ENCODE data around the gene SPCS1.
"Not testable (repeated sequence)": the region's sequence is repeated elsewhere in the genome, so short reads cannot be mapped to it uniquely, and the experiment has no call there.

Gene SPCS1

GRCh38 chr3:52705688-52706686 is at the start of gene SPCS1, which contains the start of gene GLT8D1:
Gene SPCS1 (plus strand): TSS chr3:52706106. CDS start chr3:52706247, 141 bp downstream.
Gene GLT8D1 (minus strand): TSS chr3:52705791. CDS start chr3:52700460, 5,331 bp downstream.
- H3K27me3 ChIP-seq (ENCODE audit: control insufficient read depth in 2 of 2, insufficient read depth in 2 of 2, low read length in 2 of 2) = no peaks in the 10 kb centered on the region
- no peaks in the 10 kb centered on the region for H3K9me3 ChIP-seq (ENCODE audit: control insufficient read depth in 2 of 2, low read length in 2 of 2)
- peak within 1 kb of the TSS; percentile 90 to 97 for H3K4me3 ChIP-seq (ENCODE audit: low read length in 2 of 2)
- H3K36me3 ChIP-seq (ENCODE audit: control insufficient read depth in 2 of 2, insufficient read depth in 2 of 2, low read length in 2 of 2) = peaks cover 8 to 14% of the 10 kb centered on the region in 2 donors
- H3K27ac ChIP-seq (ENCODE audit: low read depth in 2 of 2, low read length in 2 of 2) = peak within 1 kb of the TSS; percentile 88 to 92
- H3K4me1 ChIP-seq (ENCODE audit: control insufficient read depth in 2 of 2, insufficient read depth in 2 of 2, low read length in 2 of 2) = peaks cover 19 to 21% of the 10 kb centered on the region in 2 donors
- H3K9ac ChIP-seq (ENCODE audit: low read depth in 1 of 2, low read length in 2 of 2) = peak within 1 kb of the TSS; percentile 92

- H3K27me3 ChIP-seq (ENCODE audit: control insufficient read depth in 2 of 2, insufficient read depth in 2 of 2, low read length in 2 of 2) = no peaks in the 10 kb centered on the region
- H3K27ac ChIP-seq (ENCODE audit: low read depth in 2 of 2, low read length in 2 of 2) = no peak overlapping the region
- peaks cover 39 to 60% of the 10 kb centered on the region in 2 donors for H3K36me3 ChIP-seq (ENCODE audit: control insufficient read depth in 2 of 2, insufficient read depth in 2 of 2, low read length in 2 of 2)
- H3K4me1 ChIP-seq (ENCODE audit: control insufficient read depth in 2 of 2, insufficient read depth in 2 of 2, low read length in 2 of 2) = no peaks in the 10 kb centered on the region
- H3K9me3 ChIP-seq (ENCODE audit: control insufficient read depth in 2 of 2, low read length in 2 of 2) = no peaks in the 10 kb centered on the region
- no peak overlapping the region for H3K9ac ChIP-seq (ENCODE audit: low read depth in 1 of 2, low read length in 2 of 2)
- no peak overlapping the region for H3K4me3 ChIP-seq (ENCODE audit: low read length in 2 of 2)
Observed at GRCh38 chr3:52660046-52660445, 45.9 kb upstream of the SPCS1 start.

- Histone ChIP-seq H3K4me3 (ENCODE audit: low read length in 2 of 2) (no peak overlapping the region), H3K9ac (ENCODE audit: low read depth in 1 of 2, low read length in 2 of 2) (no peak overlapping the region), H3K27ac (ENCODE audit: low read depth in 2 of 2, low read length in 2 of 2) (no peak overlapping the region), H3K27me3 (ENCODE audit: control insufficient read depth in 2 of 2, insufficient read depth in 2 of 2, low read length in 2 of 2) (no peaks in the 10 kb centered on the region), H3K4me1 (ENCODE audit: control insufficient read depth in 2 of 2, insufficient read depth in 2 of 2, low read length in 2 of 2) (no peaks in the 10 kb centered on the region), H3K9me3 (ENCODE audit: control insufficient read depth in 2 of 2, low read length in 2 of 2) (no peaks in the 10 kb centered on the region), H3K36me3 (ENCODE audit: control insufficient read depth in 2 of 2, insufficient read depth in 2 of 2, low read length in 2 of 2) (peaks cover 30 to 49% of the 10 kb centered on the region in 2 donors)
Observed at GRCh38 chr3:52663098-52663497, 42.8 kb upstream of the SPCS1 start.

- Histone ChIP-seq H3K9me3 (ENCODE audit: control insufficient read depth in 2 of 2, low read length in 2 of 2) (no peaks in the 10 kb centered on the region), H3K4me3 (ENCODE audit: low read length in 2 of 2) (no peak overlapping the region), H3K4me1 (ENCODE audit: control insufficient read depth in 2 of 2, insufficient read depth in 2 of 2, low read length in 2 of 2) (peaks cover 5 to 7% of the 10 kb centered on the region in 2 donors), H3K36me3 (ENCODE audit: control insufficient read depth in 2 of 2, insufficient read depth in 2 of 2, low read length in 2 of 2) (peaks cover 27 to 33% of the 10 kb centered on the region in 2 donors), H3K9ac (ENCODE audit: low read depth in 1 of 2, low read length in 2 of 2) (no peak overlapping the region), H3K27ac (ENCODE audit: low read depth in 2 of 2, low read length in 2 of 2) (peak overlapping the region; percentile 47 to 60), H3K27me3 (ENCODE audit: control insufficient read depth in 2 of 2, insufficient read depth in 2 of 2, low read length in 2 of 2) (no peaks in the 10 kb centered on the region)
Observed at GRCh38 chr3:52670621-52671521, 35.0 kb upstream of the SPCS1 start.

- Histone ChIP-seq H3K4me1 (ENCODE audit: control insufficient read depth in 2 of 2, insufficient read depth in 2 of 2, low read length in 2 of 2) (peaks cover 5 to 7% of the 10 kb centered on the region in 2 donors), H3K9ac (ENCODE audit: low read depth in 1 of 2, low read length in 2 of 2) (no peak overlapping the region), H3K9me3 (ENCODE audit: control insufficient read depth in 2 of 2, low read length in 2 of 2) (no peaks in the 10 kb centered on the region), H3K4me3 (ENCODE audit: low read length in 2 of 2) (no peak overlapping the region), H3K36me3 (ENCODE audit: control insufficient read depth in 2 of 2, insufficient read depth in 2 of 2, low read length in 2 of 2) (peaks cover 31% of the 10 kb centered on the region in 2 donors), H3K27me3 (ENCODE audit: control insufficient read depth in 2 of 2, insufficient read depth in 2 of 2, low read length in 2 of 2) (no peaks in the 10 kb centered on the region), H3K27ac (ENCODE audit: low read depth in 2 of 2, low read length in 2 of 2) (no peak overlapping the region)
Observed at GRCh38 chr3:52671676-52672075, 34.2 kb upstream of the SPCS1 start.

- H3K4me1 ChIP-seq (ENCODE audit: control insufficient read depth in 2 of 2, insufficient read depth in 2 of 2, low read length in 2 of 2); H3K9me3 ChIP-seq (ENCODE audit: control insufficient read depth in 2 of 2, low read length in 2 of 2); H3K27me3 ChIP-seq (ENCODE audit: control insufficient read depth in 2 of 2, insufficient read depth in 2 of 2, low read length in 2 of 2); H3K27ac ChIP-seq (ENCODE audit: low read depth in 2 of 2, low read length in 2 of 2); H3K4me3 ChIP-seq (ENCODE audit: low read length in 2 of 2); H3K9ac ChIP-seq (ENCODE audit: low read depth in 1 of 2, low read length in 2 of 2): not testable (repeated sequence)
- H3K36me3 ChIP-seq (ENCODE audit: control insufficient read depth in 2 of 2, insufficient read depth in 2 of 2, low read length in 2 of 2) = peaks cover 46 to 50% of the 10 kb centered on the region in 2 donors
Observed at GRCh38 chr3:52676201-52676600, 29.7 kb upstream of the SPCS1 start.

GRCh38 chr3:52678265-52679198 is 27.4 kb upstream of the SPCS1 start:
- Histone ChIP-seq H3K27me3 (ENCODE audit: control insufficient read depth in 2 of 2, insufficient read depth in 2 of 2, low read length in 2 of 2) (no peaks in the 10 kb centered on the region), H3K27ac (ENCODE audit: low read depth in 2 of 2, low read length in 2 of 2) (no peak overlapping the region), H3K9ac (ENCODE audit: low read depth in 1 of 2, low read length in 2 of 2) (no peak overlapping the region), H3K9me3 (ENCODE audit: control insufficient read depth in 2 of 2, low read length in 2 of 2) (no peaks in the 10 kb centered on the region), H3K36me3 (ENCODE audit: control insufficient read depth in 2 of 2, insufficient read depth in 2 of 2, low read length in 2 of 2) (peaks cover 42 to 43% of the 10 kb centered on the region in 2 donors), H3K4me1 (ENCODE audit: control insufficient read depth in 2 of 2, insufficient read depth in 2 of 2, low read length in 2 of 2) (peaks cover 0 to 3% of the 10 kb centered on the region in 2 donors), H3K4me3 (ENCODE audit: low read length in 2 of 2) (no peak overlapping the region)

GRCh38 chr3:52679199-52679538 is 26.7 kb upstream of the SPCS1 start:
- Histone ChIP-seq H3K4me3 (ENCODE audit: low read length in 2 of 2) (no peak overlapping the region), H3K36me3 (ENCODE audit: control insufficient read depth in 2 of 2, insufficient read depth in 2 of 2, low read length in 2 of 2) (peaks cover 42 to 43% of the 10 kb centered on the region in 2 donors), H3K27ac (ENCODE audit: low read depth in 2 of 2, low read length in 2 of 2) (no peak overlapping the region), H3K27me3 (ENCODE audit: control insufficient read depth in 2 of 2, insufficient read depth in 2 of 2, low read length in 2 of 2) (no peaks in the 10 kb centered on the region), H3K4me1 (ENCODE audit: control insufficient read depth in 2 of 2, insufficient read depth in 2 of 2, low read length in 2 of 2) (peaks cover 0 to 7% of the 10 kb centered on the region in 2 donors), H3K9me3 (ENCODE audit: control insufficient read depth in 2 of 2, low read length in 2 of 2) (no peaks in the 10 kb centered on the region), H3K9ac (ENCODE audit: low read depth in 1 of 2, low read length in 2 of 2) (no peak overlapping the region)

- H3K9me3 ChIP-seq (ENCODE audit: control insufficient read depth in 2 of 2, low read length in 2 of 2) = no peaks in the 10 kb centered on the region
- peaks cover 40 to 43% of the 10 kb centered on the region in 2 donors for H3K36me3 ChIP-seq (ENCODE audit: control insufficient read depth in 2 of 2, insufficient read depth in 2 of 2, low read length in 2 of 2)
- no peaks in the 10 kb centered on the region for H3K27me3 ChIP-seq (ENCODE audit: control insufficient read depth in 2 of 2, insufficient read depth in 2 of 2, low read length in 2 of 2)
- H3K9ac ChIP-seq (ENCODE audit: low read depth in 1 of 2, low read length in 2 of 2) = peak overlapping the region in 1 of 2 donors; percentile 8
- H3K27ac ChIP-seq (ENCODE audit: low read depth in 2 of 2, low read length in 2 of 2) = no peak overlapping the region
- H3K4me1 ChIP-seq (ENCODE audit: control insufficient read depth in 2 of 2, insufficient read depth in 2 of 2, low read length in 2 of 2) = peaks cover 0 to 14% of the 10 kb centered on the region in 2 donors
- H3K4me3 ChIP-seq (ENCODE audit: low read length in 2 of 2) = no peak overlapping the region
Observed at GRCh38 chr3:52679811-52680210, 26.1 kb upstream of the SPCS1 start.

All from mucosa of rectum (tissue), 2 donors.